ENCODE data around the gene FBRSL1. TPM values are rescaled to one million over a fixed set of nuclear protein-coding genes. Genes with fewer than 3 reads are reported as not detected.

Gene FBRSL1
- total and polyA plus RNA-seq, 9 of the 15 experiments (the other 6 are each of a cell fraction or from before 2014, with no cell fraction given): 0.24 to 129 (median 7.3) TPM

- H3K36me3 ChIP-seq (ENCODE audit: control insufficient read depth, insufficient read depth, low read length): peaks cover 21% of the 10 kb centered on the region; the same call in 2 of the 3 replicates
- peaks cover 6% of the 10 kb centered on the region for H3K9me1 ChIP-seq (ENCODE audit: control insufficient read depth, insufficient read depth, low read length)
- no TSS peak for BruUV-seq (replicated peaks)
- peaks cover 29 to 69% of the 10 kb centered on the region in 2 experiments for H3K4me1 ChIP-seq (replicated peaks in 1 of 2; ENCODE audit: control insufficient read depth in 2 of 2, insufficient read depth in 2 of 2, low read length in 2 of 2)
- H4K20me1 ChIP-seq (replicated peaks; ENCODE audit: control insufficient read depth, insufficient read depth, low read length): peaks cover 35% of the 10 kb centered on the region
- peak overlapping the region; percentile 57 for H3K4me3 ChIP-seq
- no peak for FAIRE-seq
- CTCF ChIA-PET (ENCODE audit: low intra/inter-chr PET ratio): interaction anchor here (0.7 kb wide), 1 partner anchor 34 kb away, joined by 3 read pairs; no protein-coding TSS in a partner anchor
- peak; percentile 56 for ATAC-seq
- WGBS (ENCODE audit: insufficient coverage, low coverage, missing lambda C conversion rate): 9% methylated on average over 18 of the region's 46 CpGs
- H3K79me2 ChIP-seq (ENCODE audit: control insufficient read depth, insufficient read depth, low read length): peaks cover 38% of the 10 kb centered on the region
- peak overlapping the region; percentile 51 for H2AFZ ChIP-seq (ENCODE audit: low read depth, low read length)
- in situ Hi-C loops (cut with MboI): no loop called here
- peaks cover 3% of the 10 kb centered on the region; the same call in 1 of the 2 replicates for H3K9me3 ChIP-seq (replicated peaks; ENCODE audit: control insufficient read depth, insufficient read depth, low read depth, low read length)
- peak overlapping the region in 1 of 2 experiments; percentile 83; a peak in 2 of 4 replicates for H3K9ac ChIP-seq (ENCODE audit: insufficient read depth in 1 of 2, low read depth in 2 of 2, low read length in 2 of 2)
- H3K4me2 ChIP-seq (ENCODE audit: insufficient read depth, low read length): peak overlapping the region; percentile 64
- H3K27me3 ChIP-seq (ENCODE audit: control insufficient read depth in 2 of 2, insufficient read depth in 2 of 2, low read length in 2 of 2): peaks cover 15 to 20% of the 10 kb centered on the region in 2 experiments
- intact Hi-C loops (cut with micrococcal nuclease): no loop called here
- peak in 3 of 4 experiments; percentile 38 to 47 (median 46) for DNase-seq (ENCODE audit: extremely low read depth in 1 of 4, low spot score in 3 of 4)
- POLR2A ChIA-PET: no interaction called here
- H3K27ac ChIP-seq (ENCODE audit: extremely low read depth, low read depth, low read length): peak overlapping the region; percentile 25; the same call in 1 of the 3 replicates
- no peak for TF ChIP-seq MIER1 (IDR thresholded peaks at IDR 0.05; ENCODE audit: low read depth)
- no peak for TF ChIP-seq GMEB1 (CRISPR knock-in tag; IDR thresholded peaks at IDR 0.05)
- no peak for TF ChIP-seq DIDO1 (tag; IDR thresholded peaks at IDR 0.05; ENCODE audit: low read depth)
- TF ChIP-seq ZC3H8 (IDR thresholded peaks at IDR 0.05): no peak
- no peak for TF ChIP-seq CREB5 (CRISPR knock-in tag; IDR thresholded peaks at IDR 0.05)
- 0 out of 2 replicates have a peak, but pooled peaks have one; percentile 28 for TF ChIP-seq RBFOX2 (IDR thresholded peaks at IDR 0.05; ENCODE audit: low read depth, low read length)
- TF ChIP-seq SNIP1 (IDR thresholded peaks at IDR 0.05; ENCODE audit: low read depth): peak; percentile 75; the same call in 1 of the 2 replicates
- TF ChIP-seq PHF8 (IDR thresholded peaks at IDR 0.05; ENCODE audit: borderline replicate concordance, low read length): peak; percentile 24; the same call in 1 of the 2 replicates
- no peak for TF ChIP-seq ETV6 (IDR thresholded peaks at IDR 0.05; ENCODE audit: borderline replicate concordance in 1 of 2, low read depth in 2 of 2, low read length in 1 of 2)
- no peak for TF ChIP-seq ETV6 (CRISPR knock-in tag; IDR thresholded peaks at IDR 0.05; ENCODE audit: borderline replicate concordance)
- no peak for TF ChIP-seq ZNF518B (CRISPR knock-in tag; IDR thresholded peaks at IDR 0.05)
- TF ChIP-seq PTTG1 (tag; IDR thresholded peaks at IDR 0.05; ENCODE audit: low read depth): no peak
- TF ChIP-seq CBFB (CRISPR knock-in tag; IDR thresholded peaks at IDR 0.05): no peak
- 0 out of 2 replicates have a peak, but pooled peaks have one; percentile 36 for TF ChIP-seq CXXC5 (CRISPR knock-in tag; IDR thresholded peaks at IDR 0.05)
- TF ChIP-seq CBFA2T3 (IDR thresholded peaks at IDR 0.05): no peak
- TF ChIP-seq MEF2A (IDR thresholded peaks at IDR 0.05; ENCODE audit: control insufficient read depth, low read depth, low read length): no peak
- peak; percentile 94 for TF ChIP-seq KDM2B (CRISPR knock-in tag; IDR thresholded peaks at IDR 0.05)
Observed at GRCh38 chr12:132489078-132489601, 811 bp upstream of the FBRSL1 start.
